HG03457 (cell line): ENCODE results near the gene AURKAIP1.
"Not testable (repeated sequence)": the region's sequence is repeated elsewhere in the genome, so short reads cannot be mapped to it uniquely, and the experiment has no call there.

Source experiments
- ATAC-seq: cut with Tn5 transposase; IDR thresholded peaks from one replicate; pipeline ENCODE4 v1.9.1; 2021; ENCODE audit warnings: moderate number of reproducible peaks; ENCODE audit not compliant: unreplicated experiment

Gene AURKAIP1

GRCh38 chr1:1406821-1407635 lies 32.0 kb upstream of the AURKAIP1 start, which contains the start of gene MRPL20:
Gene MRPL20, minus strand, starts transcription at chr1:1407293. Its CDS starts 76 bp downstream, at chr1:1407217.
- ATAC-seq = peak; percentile 65

GRCh38 chr1:1406101-1406820 lies 31.3 kb upstream of the AURKAIP1 start:
- no peak for ATAC-seq

DNA sequence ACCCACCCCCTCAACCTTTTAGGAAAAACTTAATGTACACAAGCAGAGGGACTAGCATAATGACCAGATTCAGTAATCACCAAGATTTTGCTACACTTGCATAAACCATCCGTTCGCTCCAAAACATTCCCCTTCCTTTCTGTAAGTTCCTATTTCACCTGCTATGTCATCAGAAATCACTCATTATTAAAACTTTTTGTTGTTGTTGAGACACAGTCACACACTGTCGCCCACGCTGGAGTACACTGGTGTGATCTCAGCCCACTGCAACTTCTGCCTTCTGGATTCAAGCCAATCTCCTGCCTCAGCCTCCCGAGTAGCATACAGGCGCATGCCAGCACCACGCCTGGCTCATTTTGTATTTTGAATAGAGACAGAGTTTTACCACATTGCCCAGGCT lies 28.6 kb upstream of the AURKAIP1 start:
- no peak for ATAC-seq

DNA sequence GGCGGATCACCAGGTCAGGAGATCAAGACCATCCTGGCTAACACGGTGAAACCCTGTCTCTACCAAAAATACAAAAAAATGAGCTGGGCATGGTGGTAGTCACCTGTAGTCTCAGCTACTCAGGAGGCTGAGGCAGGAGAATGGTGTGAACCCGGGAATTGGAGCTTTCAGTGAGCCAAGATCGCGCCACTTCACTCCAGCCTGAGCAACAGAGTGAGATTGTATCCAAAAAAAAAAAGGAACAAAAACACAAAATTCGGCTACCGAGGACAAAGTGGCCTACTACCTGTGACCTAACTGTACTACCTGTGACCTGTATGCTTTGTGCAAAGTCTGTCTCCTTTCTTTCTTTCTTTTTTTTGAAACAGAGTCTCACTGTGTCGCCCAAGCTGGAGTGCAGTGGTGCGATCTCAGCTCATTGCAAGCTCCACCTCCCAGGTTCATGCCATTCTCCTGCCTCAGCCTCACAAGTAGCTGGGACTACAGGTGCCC lies 27.9 kb upstream of the AURKAIP1 start:
- ATAC-seq = not testable (repeated sequence)

DNA sequence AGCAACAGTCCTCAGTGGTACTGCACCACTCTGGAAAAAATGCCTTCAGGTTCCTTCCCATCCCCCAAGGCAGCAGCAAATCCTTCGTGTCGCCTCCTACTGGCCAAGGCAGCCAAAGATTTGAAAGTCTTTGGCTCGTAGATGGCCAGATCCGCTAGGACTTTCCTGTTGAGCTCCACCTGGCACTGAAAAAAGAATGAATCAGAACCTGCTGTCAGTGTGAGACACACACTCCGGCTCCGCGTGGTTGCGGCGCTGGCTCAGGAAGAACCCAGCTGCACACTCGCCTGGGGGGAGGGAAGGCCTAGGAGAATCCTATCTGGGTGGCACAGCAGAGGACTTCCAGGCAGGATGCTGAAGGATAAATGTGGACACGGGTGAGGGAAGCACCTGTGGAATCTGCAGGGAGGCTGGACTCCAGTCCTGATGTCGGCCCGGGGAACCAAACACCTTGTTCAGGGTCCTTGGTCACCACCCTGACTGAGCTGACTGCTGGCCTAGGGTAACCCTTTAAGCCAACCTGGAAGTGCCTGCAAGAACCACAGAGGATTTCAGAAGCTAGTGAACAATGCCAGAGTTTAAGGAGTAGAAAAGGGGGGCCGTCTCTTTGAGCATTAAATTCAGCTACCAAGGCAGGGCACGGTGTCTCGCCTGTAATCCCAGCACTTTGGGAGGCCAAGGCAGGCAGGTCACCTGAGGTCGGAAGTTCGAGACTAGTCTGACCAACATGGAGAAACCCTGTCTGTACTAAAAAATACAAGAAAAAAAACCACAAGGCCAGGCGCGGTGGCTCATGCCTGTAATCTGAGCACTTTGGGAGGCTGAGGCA lies 27.3 kb upstream of the AURKAIP1 start:
- no peak for ATAC-seq

DNA sequence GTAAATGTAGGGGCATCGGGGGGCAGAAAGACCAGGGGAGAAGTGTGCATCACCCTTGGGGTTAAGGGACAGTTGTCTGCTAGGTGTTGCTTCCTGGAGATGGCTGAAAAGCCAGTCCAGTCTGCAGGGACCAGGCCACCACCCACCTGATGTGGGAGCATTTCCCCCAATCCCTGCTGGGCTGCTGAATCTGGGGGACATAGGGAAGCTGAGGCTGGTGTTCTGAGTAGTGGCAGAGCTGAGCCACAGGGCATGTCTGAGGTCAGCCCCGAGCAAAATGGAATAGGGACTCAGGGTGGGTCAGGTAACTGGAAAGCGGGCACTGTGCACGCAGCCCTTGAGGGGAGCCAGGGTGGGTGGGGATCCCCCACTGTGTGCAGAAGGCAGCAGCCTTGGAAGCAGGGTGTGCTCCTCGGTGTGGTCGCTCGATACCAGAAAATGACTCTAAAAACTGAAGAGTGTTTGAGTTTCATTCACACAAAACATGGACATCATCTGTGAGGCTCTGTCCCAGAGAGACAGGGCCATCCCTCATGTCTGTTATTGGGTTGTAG lies 26.5 kb upstream of the AURKAIP1 start:
- no peak for ATAC-seq

DNA sequence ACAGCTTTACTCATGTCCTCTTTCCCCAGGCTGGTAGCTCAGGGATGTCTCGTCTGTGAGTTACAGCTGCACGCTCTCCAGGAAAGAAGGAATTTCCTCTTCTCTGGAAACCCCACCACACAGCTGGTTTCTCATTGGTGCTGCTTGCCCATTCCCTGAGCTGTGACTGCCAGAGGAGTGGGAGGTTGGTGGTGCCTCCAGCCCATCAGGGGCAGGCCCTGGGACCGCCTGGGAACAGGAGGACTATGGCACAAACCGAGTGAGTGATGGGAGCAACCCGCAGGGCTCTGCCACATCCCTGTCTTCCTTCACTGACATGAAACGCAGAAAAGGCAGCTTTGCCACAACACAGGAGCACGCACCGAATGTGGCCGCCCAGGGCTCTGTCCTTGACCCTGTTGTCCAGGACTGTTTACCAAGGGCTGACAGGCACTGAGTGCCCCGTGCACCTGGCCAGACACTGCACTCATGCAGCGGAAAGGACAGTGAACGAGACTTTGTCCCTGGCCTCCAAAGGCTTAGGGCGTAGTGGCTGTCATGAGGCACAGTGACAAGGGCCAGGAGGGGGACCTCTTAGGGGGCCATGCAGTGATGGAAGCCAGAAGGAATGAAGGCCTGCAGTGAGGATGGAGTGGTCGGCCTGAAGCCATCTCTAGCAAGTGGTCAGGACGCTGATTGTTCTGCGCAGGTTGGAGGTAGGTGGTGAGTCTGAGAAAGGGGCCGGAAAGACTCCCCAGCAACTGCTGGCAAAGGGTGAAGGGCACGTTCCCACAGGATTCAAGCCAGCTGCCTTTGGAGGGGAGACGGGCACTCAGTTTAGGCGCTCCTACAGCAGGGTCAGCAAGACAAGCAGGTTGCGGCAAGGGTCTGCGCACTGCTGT lies 25.8 kb upstream of the AURKAIP1 start:
- no peak for ATAC-seq

DNA sequence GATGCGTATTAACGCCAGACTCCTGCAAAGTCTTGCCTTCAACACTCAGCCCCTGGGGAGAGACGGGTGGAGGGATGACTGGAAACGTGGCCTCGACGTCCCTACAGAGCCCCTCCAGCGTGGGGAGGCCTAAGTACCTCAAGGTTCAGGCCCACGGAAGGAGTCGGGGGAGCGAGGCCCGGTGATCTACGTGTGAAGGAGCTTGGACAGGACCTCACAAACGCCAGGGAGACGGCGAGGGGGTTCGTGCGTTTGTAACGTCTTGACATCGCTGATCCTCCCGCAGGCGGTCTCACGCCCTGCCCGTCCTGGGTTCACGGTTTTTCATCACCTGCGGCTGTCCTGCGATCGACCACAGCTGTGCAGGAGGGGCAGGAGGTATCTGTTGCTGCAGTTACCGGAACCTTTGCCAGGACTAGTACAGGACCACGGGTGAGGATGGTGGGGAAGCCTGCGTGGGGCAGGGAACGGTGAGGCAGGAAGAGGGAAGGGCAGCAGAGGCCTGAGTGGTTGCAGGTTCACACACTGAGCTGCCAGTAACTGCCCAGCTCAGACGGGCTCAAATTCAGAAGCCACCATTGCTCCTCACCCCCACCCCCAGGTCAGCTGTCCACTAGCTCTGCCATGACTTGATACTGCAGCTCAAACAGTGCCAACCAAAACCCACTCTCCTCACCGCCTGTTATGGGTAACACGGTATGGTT lies 25.0 kb upstream of the AURKAIP1 start:
- no peak for ATAC-seq

GRCh38 chr1:1399187-1399871 lies 24.3 kb upstream of the AURKAIP1 start, which contains the start of gene CCNL2:
Gene CCNL2, minus strand, starts transcription at chr1:1399335. Its CDS starts 29 bp downstream, at chr1:1399306.
- ATAC-seq = peak; percentile 90

- ATAC-seq = no peak
Measured at GRCh38 chr1:1398677-1399186, 23.7 kb upstream of the AURKAIP1 start.

DNA sequence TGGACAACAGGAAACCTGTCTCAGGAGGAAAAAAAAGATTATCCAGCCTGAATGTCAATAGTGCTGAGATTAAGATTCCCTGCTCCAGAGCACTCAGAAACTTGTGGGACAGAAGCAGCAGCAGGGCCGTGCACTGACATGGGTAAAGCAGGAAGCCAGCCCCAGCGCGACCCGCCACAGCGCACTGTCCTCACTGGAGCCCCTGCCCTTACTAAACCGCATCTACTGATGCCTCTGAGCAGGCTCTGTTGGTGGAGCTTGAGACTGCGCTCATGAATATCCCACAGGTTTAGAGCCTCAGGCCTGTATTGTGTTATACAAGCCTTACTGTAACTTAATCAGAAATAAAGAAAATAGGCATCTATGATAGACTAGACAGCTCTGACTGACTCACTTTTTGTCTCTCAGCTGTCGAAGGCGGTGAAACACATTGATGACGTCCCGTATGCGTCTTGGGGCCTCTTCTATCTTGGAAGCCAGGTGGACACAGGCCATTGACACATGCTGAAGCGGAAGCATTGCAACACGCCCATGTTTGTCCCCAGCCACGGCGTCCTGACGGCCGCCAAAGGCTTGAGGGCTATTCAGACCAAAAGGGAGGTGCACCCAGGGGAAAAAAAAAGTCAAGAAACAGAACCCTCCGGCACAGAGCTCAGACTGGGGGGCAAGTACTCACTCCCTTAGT lies 23.0 kb upstream of the AURKAIP1 start:
- ATAC-seq = no peak

- ATAC-seq = no peak
Measured at GRCh38 chr1:1395166-1395565, 20.2 kb upstream of the AURKAIP1 start.

DNA sequence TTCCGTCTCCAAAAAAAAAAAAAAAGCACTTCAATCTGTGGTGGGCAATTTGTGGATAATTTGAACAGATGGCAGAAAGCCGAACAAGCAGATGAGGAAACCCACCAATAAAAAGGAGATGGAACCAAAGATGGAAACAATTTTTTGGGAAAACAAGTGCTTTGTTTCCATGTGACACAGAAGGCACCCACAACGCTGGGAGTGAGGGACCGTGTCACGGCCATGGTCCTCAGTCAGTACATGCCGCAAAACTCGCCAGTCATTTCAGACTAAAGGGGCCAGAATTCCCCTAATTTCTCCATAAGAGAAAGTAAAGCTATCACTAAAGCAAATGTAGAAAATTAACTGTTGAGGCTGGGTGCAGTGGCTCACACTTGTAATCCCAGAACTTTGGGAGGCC lies 19.1 kb upstream of the AURKAIP1 start:
- ATAC-seq = no peak

- ATAC-seq = no peak
Measured at GRCh38 chr1:1393428-1393827, 18.4 kb upstream of the AURKAIP1 start.

DNA sequence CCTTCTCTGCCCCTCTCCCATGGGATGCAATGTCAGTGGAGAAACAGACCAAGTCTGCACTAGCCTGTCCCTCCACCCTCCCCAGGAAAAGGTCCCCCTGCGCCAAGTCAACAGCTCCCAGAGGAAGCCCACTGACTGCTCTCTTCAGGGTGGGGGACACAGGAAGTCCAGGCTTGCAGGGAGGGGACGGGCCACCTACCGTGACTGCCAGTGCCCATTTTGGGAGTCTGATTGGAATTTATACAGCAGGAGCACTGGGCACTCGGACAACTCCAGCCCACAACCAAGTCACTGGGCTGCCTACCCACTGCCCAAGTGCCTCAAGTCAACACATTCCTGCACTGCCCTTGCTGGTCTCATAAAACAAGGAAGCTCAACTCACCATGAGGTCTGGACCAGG lies 18.0 kb upstream of the AURKAIP1 start:
- no peak for ATAC-seq

- no peak for ATAC-seq
Measured at GRCh38 chr1:1391225-1391624, 16.2 kb upstream of the AURKAIP1 start.

DNA sequence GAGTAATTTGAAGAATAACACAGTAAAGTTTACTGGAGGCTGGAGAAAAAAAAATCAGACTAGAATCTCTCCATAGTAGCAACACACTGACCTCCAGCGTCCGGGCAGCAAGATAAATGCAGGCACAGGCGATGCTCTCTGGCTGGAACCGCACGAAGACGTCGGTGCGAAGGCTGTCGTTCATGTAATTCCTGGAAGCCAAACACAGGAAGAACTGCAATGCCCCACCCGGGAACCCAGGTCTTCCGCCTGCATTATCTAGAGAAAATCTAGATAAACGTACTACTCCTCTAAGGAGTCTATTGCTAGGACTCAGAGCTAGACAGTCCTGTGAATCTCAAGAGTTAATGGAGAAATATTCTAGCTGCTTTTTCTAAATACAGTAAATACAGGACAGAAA lies 15.7 kb upstream of the AURKAIP1 start:
- ATAC-seq = no peak

GRCh38 chr1:1388078-1388472 lies 13.1 kb upstream of the AURKAIP1 start:
- ATAC-seq = no peak
